Measurements from ENCODE around the gene C1orf87. TPM values are rescaled to one million over a fixed set of nuclear protein-coding genes. Genes with fewer than 3 reads are reported as not detected.
A peak's percentile ranks its signal among the peaks of the same experiment; 100 is the strongest.

The C1orf87 gene
- polyA plus RNA-seq, 1 of the 3 experiments (the other 2 are of a cell fraction) = not detected

DNA sequence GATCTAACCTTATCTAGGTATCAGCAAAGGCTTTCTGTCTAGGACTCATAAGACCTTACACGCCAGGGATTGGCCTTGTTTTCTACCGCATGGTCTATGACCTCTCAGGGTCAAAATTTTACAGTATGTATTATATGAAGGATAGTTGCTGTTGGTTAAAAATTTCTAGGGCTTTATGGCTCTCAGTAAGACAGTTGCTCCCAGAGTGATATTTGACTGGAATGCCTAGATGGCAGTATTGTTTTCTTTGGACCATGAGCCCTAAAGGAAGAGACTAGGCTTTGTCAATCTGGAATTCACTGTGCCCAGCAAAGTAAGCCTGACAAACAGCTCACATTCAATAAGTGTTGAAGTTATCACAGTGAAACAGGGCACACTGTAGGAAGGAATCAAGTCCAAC is 37.6 kb downstream of the C1orf87 start:
- Histone ChIP-seq H3K27ac (ENCODE audit: low read depth in 2 of 2, low read length in 1 of 2) (no peak overlapping the region), H2AFZ (ENCODE audit: low read depth) (no peak overlapping the region), H4K20me1 (ENCODE audit: insufficient read depth) (no peaks in the 10 kb centered on the region), H3K9me2 (no peaks in the 10 kb centered on the region), H3F3A (replicated peaks; ENCODE audit: insufficient read depth) (no peaks in the 10 kb centered on the region), H3K27me3 (ENCODE audit: insufficient read depth) (no peaks in the 10 kb centered on the region), H3K4me2 (no peak overlapping the region), H3K9ac (no peak overlapping the region), H3K4me3 (ENCODE audit: low read depth in 2 of 2, low read length in 1 of 2) (no peak overlapping the region), H3K79me2 (ENCODE audit: insufficient read depth) (no peaks in the 10 kb centered on the region), H3K36me3 (replicated peaks in 1 of 2; ENCODE audit: control insufficient read depth in 1 of 2, insufficient read depth in 2 of 2, low read length in 1 of 2) (no peaks in the 10 kb centered on the region), H3K9me3 (no peaks in the 10 kb centered on the region), H3K4me1 (ENCODE audit: control insufficient read depth in 1 of 2, insufficient read depth in 2 of 2, low read depth in 1 of 2, low read length in 1 of 2) (no peaks in the 10 kb centered on the region; a peak in 1 of 4 replicates)
- ChIA-PET POLR2A (no interaction called here), CTCF (interaction anchor here (0.9 to 1.3 kb wide), 2 partner anchors 56 to 60 kb away, joined by 3 to 4 read pairs; no protein-coding TSS in a partner anchor)
- DNase-seq = no peak
- WGBS (ENCODE audit: low lambda C conversion rate) = 88% methylated on average over 2 of the region's 2 CpGs
- TF ChIP-seq, protein P1, sequence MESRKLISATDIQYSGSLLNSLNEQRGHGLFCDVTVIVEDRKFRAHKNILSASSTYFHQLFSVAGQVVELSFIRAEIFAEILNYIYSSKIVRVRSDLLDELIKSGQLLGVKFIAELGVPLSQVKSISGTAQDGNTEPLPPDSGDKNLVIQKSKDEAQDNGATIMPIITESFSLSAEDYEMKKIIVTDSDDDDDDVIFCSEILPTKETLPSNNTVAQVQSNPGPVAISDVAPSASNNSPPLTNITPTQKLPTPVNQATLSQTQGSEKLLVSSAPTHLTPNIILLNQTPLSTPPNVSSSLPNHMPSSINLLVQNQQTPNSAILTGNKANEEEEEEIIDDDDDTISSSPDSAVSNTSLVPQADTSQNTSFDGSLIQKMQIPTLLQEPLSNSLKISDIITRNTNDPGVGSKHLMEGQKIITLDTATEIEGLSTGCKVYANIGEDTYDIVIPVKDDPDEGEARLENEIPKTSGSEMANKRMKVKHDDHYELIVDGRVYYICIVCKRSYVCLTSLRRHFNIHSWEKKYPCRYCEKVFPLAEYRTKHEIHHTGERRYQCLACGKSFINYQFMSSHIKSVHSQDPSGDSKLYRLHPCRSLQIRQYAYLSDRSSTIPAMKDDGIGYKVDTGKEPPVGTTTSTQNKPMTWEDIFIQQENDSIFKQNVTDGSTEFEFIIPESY (IDR thresholded peaks at IDR 0.05; ENCODE audit: borderline replicate concordance, low read depth) = no peak
- peak; percentile 45 for TF ChIP-seq RAD21 (IDR thresholded peaks at IDR 0.05; ENCODE audit: low read length)

DNA sequence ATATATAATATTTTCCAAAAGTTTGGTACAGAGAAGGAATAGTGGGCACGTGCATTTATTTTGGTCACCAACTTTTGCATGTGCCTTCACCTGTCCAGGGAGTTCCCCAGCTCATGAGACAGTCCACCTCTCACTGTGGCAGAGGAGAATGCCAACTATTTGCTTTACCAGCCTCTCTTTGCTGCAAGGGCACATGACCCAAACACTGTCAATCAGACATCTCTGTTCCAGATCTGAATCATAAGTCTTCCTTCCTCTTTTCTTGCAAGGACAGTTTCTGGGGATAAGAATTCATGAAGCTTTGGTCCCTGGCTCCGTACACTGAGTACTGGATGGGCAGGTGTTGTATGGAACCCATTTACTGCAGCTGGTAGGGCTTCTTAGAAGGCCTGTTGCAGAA is 38.6 kb downstream of the C1orf87 start:
- no peaks in the 10 kb centered on the region for H3K36me3 ChIP-seq (replicated peaks in 1 of 2; ENCODE audit: control insufficient read depth in 1 of 2, insufficient read depth in 2 of 2, low read length in 1 of 2)
- WGBS (ENCODE audit: low lambda C conversion rate) = 44% methylated on average over 2 of the region's 2 CpGs
- no peaks in the 10 kb centered on the region for H3K27me3 ChIP-seq (ENCODE audit: insufficient read depth)
- DNase-seq = no peak
- CTCF ChIA-PET = interaction anchor here (0.9 kb wide), 2 partner anchors 12 to 55 kb away, joined by 3 to 4 read pairs; no protein-coding TSS in a partner anchor
- no peak overlapping the region for H3K4me3 ChIP-seq (ENCODE audit: low read depth in 2 of 2, low read length in 1 of 2)
- no peaks in the 10 kb centered on the region for H3K79me2 ChIP-seq (ENCODE audit: insufficient read depth)
- H2AFZ ChIP-seq (ENCODE audit: low read depth) = no peak overlapping the region
- POLR2A ChIA-PET = no interaction called here
- H3K4me1 ChIP-seq (ENCODE audit: control insufficient read depth in 1 of 2, insufficient read depth in 2 of 2, low read depth in 1 of 2, low read length in 1 of 2) = no peaks in the 10 kb centered on the region; a peak in 1 of 4 replicates
- no peaks in the 10 kb centered on the region for H4K20me1 ChIP-seq (ENCODE audit: insufficient read depth)
- no peak overlapping the region for H3K9ac ChIP-seq
- no peak overlapping the region for H3K4me2 ChIP-seq
- no peaks in the 10 kb centered on the region for H3K9me3 ChIP-seq
- H3K9me2 ChIP-seq = no peaks in the 10 kb centered on the region
- H3F3A ChIP-seq (replicated peaks; ENCODE audit: insufficient read depth) = no peaks in the 10 kb centered on the region
- H3K27ac ChIP-seq (ENCODE audit: low read depth in 2 of 2, low read length in 1 of 2) = no peak overlapping the region
- TF ChIP-seq, protein P2, sequence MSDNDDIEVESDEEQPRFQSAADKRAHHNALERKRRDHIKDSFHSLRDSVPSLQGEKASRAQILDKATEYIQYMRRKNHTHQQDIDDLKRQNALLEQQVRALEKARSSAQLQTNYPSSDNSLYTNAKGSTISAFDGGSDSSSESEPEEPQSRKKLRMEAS (IDR thresholded peaks at IDR 0.05; ENCODE audit: low read depth) = no peak
- TF ChIP-seq RFX5 (IDR thresholded peaks at IDR 0.05; ENCODE audit: low read length) = no peak
- TF ChIP-seq, protein P3, sequence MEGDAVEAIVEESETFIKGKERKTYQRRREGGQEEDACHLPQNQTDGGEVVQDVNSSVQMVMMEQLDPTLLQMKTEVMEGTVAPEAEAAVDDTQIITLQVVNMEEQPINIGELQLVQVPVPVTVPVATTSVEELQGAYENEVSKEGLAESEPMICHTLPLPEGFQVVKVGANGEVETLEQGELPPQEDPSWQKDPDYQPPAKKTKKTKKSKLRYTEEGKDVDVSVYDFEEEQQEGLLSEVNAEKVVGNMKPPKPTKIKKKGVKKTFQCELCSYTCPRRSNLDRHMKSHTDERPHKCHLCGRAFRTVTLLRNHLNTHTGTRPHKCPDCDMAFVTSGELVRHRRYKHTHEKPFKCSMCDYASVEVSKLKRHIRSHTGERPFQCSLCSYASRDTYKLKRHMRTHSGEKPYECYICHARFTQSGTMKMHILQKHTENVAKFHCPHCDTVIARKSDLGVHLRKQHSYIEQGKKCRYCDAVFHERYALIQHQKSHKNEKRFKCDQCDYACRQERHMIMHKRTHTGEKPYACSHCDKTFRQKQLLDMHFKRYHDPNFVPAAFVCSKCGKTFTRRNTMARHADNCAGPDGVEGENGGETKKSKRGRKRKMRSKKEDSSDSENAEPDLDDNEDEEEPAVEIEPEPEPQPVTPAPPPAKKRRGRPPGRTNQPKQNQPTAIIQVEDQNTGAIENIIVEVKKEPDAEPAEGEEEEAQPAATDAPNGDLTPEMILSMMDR (IDR thresholded peaks at IDR 0.05) = no peak
- TF ChIP-seq, protein P4, sequence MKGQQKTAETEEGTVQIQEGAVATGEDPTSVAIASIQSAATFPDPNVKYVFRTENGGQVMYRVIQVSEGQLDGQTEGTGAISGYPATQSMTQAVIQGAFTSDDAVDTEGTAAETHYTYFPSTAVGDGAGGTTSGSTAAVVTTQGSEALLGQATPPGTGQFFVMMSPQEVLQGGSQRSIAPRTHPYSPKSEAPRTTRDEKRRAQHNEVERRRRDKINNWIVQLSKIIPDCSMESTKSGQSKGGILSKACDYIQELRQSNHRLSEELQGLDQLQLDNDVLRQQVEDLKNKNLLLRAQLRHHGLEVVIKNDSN (IDR thresholded peaks at IDR 0.05; ENCODE audit: borderline replicate concordance, low read depth) = no peak
- no peak for TF ChIP-seq FOXJ3 (CRISPR knock-in tag; IDR thresholded peaks at IDR 0.05)
- TF ChIP-seq SIN3A (IDR thresholded peaks at IDR 0.05; ENCODE audit: borderline replicate concordance, low read depth, low read length) = no peak
- TF ChIP-seq, protein P5, sequence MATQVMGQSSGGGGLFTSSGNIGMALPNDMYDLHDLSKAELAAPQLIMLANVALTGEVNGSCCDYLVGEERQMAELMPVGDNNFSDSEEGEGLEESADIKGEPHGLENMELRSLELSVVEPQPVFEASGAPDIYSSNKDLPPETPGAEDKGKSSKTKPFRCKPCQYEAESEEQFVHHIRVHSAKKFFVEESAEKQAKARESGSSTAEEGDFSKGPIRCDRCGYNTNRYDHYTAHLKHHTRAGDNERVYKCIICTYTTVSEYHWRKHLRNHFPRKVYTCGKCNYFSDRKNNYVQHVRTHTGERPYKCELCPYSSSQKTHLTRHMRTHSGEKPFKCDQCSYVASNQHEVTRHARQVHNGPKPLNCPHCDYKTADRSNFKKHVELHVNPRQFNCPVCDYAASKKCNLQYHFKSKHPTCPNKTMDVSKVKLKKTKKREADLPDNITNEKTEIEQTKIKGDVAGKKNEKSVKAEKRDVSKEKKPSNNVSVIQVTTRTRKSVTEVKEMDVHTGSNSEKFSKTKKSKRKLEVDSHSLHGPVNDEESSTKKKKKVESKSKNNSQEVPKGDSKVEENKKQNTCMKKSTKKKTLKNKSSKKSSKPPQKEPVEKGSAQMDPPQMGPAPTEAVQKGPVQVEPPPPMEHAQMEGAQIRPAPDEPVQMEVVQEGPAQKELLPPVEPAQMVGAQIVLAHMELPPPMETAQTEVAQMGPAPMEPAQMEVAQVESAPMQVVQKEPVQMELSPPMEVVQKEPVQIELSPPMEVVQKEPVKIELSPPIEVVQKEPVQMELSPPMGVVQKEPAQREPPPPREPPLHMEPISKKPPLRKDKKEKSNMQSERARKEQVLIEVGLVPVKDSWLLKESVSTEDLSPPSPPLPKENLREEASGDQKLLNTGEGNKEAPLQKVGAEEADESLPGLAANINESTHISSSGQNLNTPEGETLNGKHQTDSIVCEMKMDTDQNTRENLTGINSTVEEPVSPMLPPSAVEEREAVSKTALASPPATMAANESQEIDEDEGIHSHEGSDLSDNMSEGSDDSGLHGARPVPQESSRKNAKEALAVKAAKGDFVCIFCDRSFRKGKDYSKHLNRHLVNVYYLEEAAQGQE (IDR thresholded peaks at IDR 0.05; ENCODE audit: low read depth, low read length) = no peak
- TF ChIP-seq MEF2A (IDR thresholded peaks at IDR 0.05; ENCODE audit: borderline replicate concordance, low read depth) = no peak
- TF ChIP-seq POLR2AphosphoS5 (IDR thresholded peaks at IDR 0.05; ENCODE audit: low read depth, low read length) = no peak
- TF ChIP-seq, protein P6, sequence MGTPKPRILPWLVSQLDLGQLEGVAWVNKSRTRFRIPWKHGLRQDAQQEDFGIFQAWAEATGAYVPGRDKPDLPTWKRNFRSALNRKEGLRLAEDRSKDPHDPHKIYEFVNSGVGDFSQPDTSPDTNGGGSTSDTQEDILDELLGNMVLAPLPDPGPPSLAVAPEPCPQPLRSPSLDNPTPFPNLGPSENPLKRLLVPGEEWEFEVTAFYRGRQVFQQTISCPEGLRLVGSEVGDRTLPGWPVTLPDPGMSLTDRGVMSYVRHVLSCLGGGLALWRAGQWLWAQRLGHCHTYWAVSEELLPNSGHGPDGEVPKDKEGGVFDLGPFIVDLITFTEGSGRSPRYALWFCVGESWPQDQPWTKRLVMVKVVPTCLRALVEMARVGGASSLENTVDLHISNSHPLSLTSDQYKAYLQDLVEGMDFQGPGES (IDR thresholded peaks at IDR 0.05; ENCODE audit: low read depth, low read length) = no peak
- TF ChIP-seq FOXM1 (IDR thresholded peaks at IDR 0.05; ENCODE audit: low read depth) = no peak
- TF ChIP-seq GABPA (IDR thresholded peaks at IDR 0.05; ENCODE audit: low read depth) = no peak
- TF ChIP-seq CHD2 (IDR thresholded peaks at IDR 0.05; ENCODE audit: low read length, partially characterized antibody) = no peak
- no peak for TF ChIP-seq EZH2phosphoT487 (IDR thresholded peaks at IDR 0.05; ENCODE audit: borderline replicate concordance, low read depth)
- TF ChIP-seq GATA2 (CRISPR knock-in tag; IDR thresholded peaks at IDR 0.05) = no peak
- TF ChIP-seq RAD21 (IDR thresholded peaks at IDR 0.05; ENCODE audit: low read length) = no peak
- TF ChIP-seq TCF12 (IDR thresholded peaks at IDR 0.05) = no peak
- TF ChIP-seq JUND (IDR thresholded peaks at IDR 0.05) = no peak

Measured in SK-N-SH (cell line).